ENCODE results near the gene OR2Z1.

The OR2Z1 gene

GRCh38 chr19:8684001-8684902, 37.2 kb upstream of the OR2Z1 start:
- TF ChIP-seq, protein P1, sequence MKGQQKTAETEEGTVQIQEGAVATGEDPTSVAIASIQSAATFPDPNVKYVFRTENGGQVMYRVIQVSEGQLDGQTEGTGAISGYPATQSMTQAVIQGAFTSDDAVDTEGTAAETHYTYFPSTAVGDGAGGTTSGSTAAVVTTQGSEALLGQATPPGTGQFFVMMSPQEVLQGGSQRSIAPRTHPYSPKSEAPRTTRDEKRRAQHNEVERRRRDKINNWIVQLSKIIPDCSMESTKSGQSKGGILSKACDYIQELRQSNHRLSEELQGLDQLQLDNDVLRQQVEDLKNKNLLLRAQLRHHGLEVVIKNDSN (IDR thresholded peaks at IDR 0.05): no peak
- TF ChIP-seq EP300 (IDR thresholded peaks at IDR 0.05; ENCODE audit: borderline replicate concordance) (no peak), TAF1 (IDR thresholded peaks at IDR 0.05; ENCODE audit: low read depth) (no peak), FOXM1 (IDR thresholded peaks at IDR 0.05; ENCODE audit: borderline replicate concordance, low read depth) (no peak), CEBPB (IDR thresholded peaks at IDR 0.05) (no peak), TCF12 (IDR thresholded peaks at IDR 0.05; ENCODE audit: low read depth) (no peak), ZBTB7A (IDR thresholded peaks at IDR 0.05; ENCODE audit: low read depth) (no peak), CREB1 (IDR thresholded peaks at IDR 0.05; ENCODE audit: low read depth) (no peak), NFIC (IDR thresholded peaks at IDR 0.05) (no peak), TEAD4 (IDR thresholded peaks at IDR 0.05) (no peak), MAX (IDR thresholded peaks at IDR 0.05) (no peak), EGR1 (IDR thresholded peaks at IDR 0.05) (no peak), YY1 (IDR thresholded peaks at IDR 0.05; ENCODE audit: low read depth) (no peak), RAD21 (IDR thresholded peaks at IDR 0.05; ENCODE audit: low read depth) (no peak)
- TF ChIP-seq, protein P2, sequence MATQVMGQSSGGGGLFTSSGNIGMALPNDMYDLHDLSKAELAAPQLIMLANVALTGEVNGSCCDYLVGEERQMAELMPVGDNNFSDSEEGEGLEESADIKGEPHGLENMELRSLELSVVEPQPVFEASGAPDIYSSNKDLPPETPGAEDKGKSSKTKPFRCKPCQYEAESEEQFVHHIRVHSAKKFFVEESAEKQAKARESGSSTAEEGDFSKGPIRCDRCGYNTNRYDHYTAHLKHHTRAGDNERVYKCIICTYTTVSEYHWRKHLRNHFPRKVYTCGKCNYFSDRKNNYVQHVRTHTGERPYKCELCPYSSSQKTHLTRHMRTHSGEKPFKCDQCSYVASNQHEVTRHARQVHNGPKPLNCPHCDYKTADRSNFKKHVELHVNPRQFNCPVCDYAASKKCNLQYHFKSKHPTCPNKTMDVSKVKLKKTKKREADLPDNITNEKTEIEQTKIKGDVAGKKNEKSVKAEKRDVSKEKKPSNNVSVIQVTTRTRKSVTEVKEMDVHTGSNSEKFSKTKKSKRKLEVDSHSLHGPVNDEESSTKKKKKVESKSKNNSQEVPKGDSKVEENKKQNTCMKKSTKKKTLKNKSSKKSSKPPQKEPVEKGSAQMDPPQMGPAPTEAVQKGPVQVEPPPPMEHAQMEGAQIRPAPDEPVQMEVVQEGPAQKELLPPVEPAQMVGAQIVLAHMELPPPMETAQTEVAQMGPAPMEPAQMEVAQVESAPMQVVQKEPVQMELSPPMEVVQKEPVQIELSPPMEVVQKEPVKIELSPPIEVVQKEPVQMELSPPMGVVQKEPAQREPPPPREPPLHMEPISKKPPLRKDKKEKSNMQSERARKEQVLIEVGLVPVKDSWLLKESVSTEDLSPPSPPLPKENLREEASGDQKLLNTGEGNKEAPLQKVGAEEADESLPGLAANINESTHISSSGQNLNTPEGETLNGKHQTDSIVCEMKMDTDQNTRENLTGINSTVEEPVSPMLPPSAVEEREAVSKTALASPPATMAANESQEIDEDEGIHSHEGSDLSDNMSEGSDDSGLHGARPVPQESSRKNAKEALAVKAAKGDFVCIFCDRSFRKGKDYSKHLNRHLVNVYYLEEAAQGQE (IDR thresholded peaks at IDR 0.05; ENCODE audit: low read depth): no peak

DNA sequence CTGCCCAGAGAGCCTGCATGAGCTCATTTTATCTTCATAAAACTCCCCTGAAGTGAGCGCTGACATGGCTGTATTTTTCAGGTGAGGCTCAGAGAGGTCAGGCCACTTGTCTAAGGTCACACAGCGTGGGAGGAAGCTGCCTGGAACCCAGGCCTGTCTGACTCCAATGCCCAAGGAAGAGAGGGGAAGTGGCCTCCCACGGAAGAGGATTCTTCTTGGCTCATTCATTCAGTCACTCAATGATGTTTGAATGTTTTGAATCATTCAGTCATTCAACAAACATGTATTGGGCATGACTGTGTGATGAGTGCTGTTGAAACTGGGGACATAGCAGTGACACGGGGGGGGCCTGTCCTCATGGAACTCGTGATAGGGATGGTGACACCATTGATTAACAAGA, 34.9 kb upstream of the OR2Z1 start:
- TF ChIP-seq EGR1 (IDR thresholded peaks at IDR 0.05): no peak
- no peak for TF ChIP-seq NFIC (IDR thresholded peaks at IDR 0.05)
- TF ChIP-seq CREB1 (IDR thresholded peaks at IDR 0.05; ENCODE audit: low read depth): no peak
- no peak for TF ChIP-seq TEAD4 (IDR thresholded peaks at IDR 0.05)
- no peak for TF ChIP-seq CEBPB (IDR thresholded peaks at IDR 0.05)
- no peak for TF ChIP-seq TCF12 (IDR thresholded peaks at IDR 0.05; ENCODE audit: low read depth)
- no peak for TF ChIP-seq ZBTB7A (IDR thresholded peaks at IDR 0.05; ENCODE audit: low read depth)
- TF ChIP-seq, protein P1 (IDR thresholded peaks at IDR 0.05): no peak
- TF ChIP-seq YY1 (IDR thresholded peaks at IDR 0.05; ENCODE audit: low read depth): no peak
- TF ChIP-seq EP300 (IDR thresholded peaks at IDR 0.05; ENCODE audit: borderline replicate concordance): no peak
- TF ChIP-seq, protein P2 (IDR thresholded peaks at IDR 0.05; ENCODE audit: low read depth): no peak
- no peak for TF ChIP-seq MAX (IDR thresholded peaks at IDR 0.05)
- no peak for TF ChIP-seq FOXM1 (IDR thresholded peaks at IDR 0.05; ENCODE audit: borderline replicate concordance, low read depth)
- no peak for TF ChIP-seq RAD21 (IDR thresholded peaks at IDR 0.05; ENCODE audit: low read depth)
- TF ChIP-seq TAF1 (IDR thresholded peaks at IDR 0.05; ENCODE audit: low read depth): no peak

- TF ChIP-seq FOXM1 (IDR thresholded peaks at IDR 0.05; ENCODE audit: borderline replicate concordance, low read depth): no peak
- no peak for TF ChIP-seq YY1 (IDR thresholded peaks at IDR 0.05; ENCODE audit: low read depth)
- no peak for TF ChIP-seq EGR1 (IDR thresholded peaks at IDR 0.05)
- TF ChIP-seq ZBTB7A (IDR thresholded peaks at IDR 0.05; ENCODE audit: low read depth): no peak
- no peak for TF ChIP-seq RAD21 (IDR thresholded peaks at IDR 0.05; ENCODE audit: low read depth)
- no peak for TF ChIP-seq NFIC (IDR thresholded peaks at IDR 0.05)
- no peak for TF ChIP-seq EP300 (IDR thresholded peaks at IDR 0.05; ENCODE audit: borderline replicate concordance)
- no peak for TF ChIP-seq CREB1 (IDR thresholded peaks at IDR 0.05; ENCODE audit: low read depth)
- no peak for TF ChIP-seq TEAD4 (IDR thresholded peaks at IDR 0.05)
- TF ChIP-seq, protein P1 (IDR thresholded peaks at IDR 0.05): no peak
- TF ChIP-seq, protein P2 (IDR thresholded peaks at IDR 0.05; ENCODE audit: low read depth): no peak
- TF ChIP-seq CEBPB (IDR thresholded peaks at IDR 0.05): no peak
Observed at GRCh38 chr19:8688930-8689329, 32.5 kb upstream of the OR2Z1 start.
